Astrocyte (in vitro differentiated cells and primary cell): ENCODE results near the gene TMEM81.

Experiments
- EZH2 ChIP-seq: IDR thresholded peaks from 2 replicates; pipeline ENCODE4 v1.6.1; 2012; ENCODE audit warnings: mild to moderate bottlenecking, low read length, inconsistent platforms; ENCODE audit not compliant: insufficient read depth
- TF ChIP-seq, protein P1 (sequence below): IDR thresholded peaks from 2 replicates; pipeline ENCODE4 v1.5.1; 2011; ENCODE audit warnings: low read depth, mild to moderate bottlenecking, inconsistent platforms, low read length, moderate library complexity; ENCODE audit not compliant: insufficient read depth

GRCh38 chr1:205108464-205108863 lies 24.2 kb upstream of the TMEM81 start:
- TF ChIP-seq, protein P1, sequence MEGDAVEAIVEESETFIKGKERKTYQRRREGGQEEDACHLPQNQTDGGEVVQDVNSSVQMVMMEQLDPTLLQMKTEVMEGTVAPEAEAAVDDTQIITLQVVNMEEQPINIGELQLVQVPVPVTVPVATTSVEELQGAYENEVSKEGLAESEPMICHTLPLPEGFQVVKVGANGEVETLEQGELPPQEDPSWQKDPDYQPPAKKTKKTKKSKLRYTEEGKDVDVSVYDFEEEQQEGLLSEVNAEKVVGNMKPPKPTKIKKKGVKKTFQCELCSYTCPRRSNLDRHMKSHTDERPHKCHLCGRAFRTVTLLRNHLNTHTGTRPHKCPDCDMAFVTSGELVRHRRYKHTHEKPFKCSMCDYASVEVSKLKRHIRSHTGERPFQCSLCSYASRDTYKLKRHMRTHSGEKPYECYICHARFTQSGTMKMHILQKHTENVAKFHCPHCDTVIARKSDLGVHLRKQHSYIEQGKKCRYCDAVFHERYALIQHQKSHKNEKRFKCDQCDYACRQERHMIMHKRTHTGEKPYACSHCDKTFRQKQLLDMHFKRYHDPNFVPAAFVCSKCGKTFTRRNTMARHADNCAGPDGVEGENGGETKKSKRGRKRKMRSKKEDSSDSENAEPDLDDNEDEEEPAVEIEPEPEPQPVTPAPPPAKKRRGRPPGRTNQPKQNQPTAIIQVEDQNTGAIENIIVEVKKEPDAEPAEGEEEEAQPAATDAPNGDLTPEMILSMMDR: no peak
- no peak for TF ChIP-seq EZH2
